ENCODE measurements around the gene S100B.

Gene S100B

GRCh38 chr21:46598581-46599572, 6.0 kb downstream of the S100B start:
- TF ChIP-seq, protein P1, sequence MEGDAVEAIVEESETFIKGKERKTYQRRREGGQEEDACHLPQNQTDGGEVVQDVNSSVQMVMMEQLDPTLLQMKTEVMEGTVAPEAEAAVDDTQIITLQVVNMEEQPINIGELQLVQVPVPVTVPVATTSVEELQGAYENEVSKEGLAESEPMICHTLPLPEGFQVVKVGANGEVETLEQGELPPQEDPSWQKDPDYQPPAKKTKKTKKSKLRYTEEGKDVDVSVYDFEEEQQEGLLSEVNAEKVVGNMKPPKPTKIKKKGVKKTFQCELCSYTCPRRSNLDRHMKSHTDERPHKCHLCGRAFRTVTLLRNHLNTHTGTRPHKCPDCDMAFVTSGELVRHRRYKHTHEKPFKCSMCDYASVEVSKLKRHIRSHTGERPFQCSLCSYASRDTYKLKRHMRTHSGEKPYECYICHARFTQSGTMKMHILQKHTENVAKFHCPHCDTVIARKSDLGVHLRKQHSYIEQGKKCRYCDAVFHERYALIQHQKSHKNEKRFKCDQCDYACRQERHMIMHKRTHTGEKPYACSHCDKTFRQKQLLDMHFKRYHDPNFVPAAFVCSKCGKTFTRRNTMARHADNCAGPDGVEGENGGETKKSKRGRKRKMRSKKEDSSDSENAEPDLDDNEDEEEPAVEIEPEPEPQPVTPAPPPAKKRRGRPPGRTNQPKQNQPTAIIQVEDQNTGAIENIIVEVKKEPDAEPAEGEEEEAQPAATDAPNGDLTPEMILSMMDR (IDR thresholded peaks at IDR 0.05; ENCODE audit: unreplicated experiment in 3 of 3) = no peak
- H3K9me3 Mint-ChIP-seq = peaks cover 8% of the 10 kb centered on the region
- H3K36me3 Mint-ChIP-seq (ENCODE audit: low read depth) = no peaks in the 10 kb centered on the region
- peak overlapping the region; percentile 45 to 89 (median 70) for H3K27ac Mint-ChIP-seq
- no peak overlapping the region for H3K4me3 Mint-ChIP-seq
- peaks cover 32% of the 10 kb centered on the region for H3K4me1 Mint-ChIP-seq
- H3K27me3 Mint-ChIP-seq (ENCODE audit: low read depth) = peaks cover 3% of the 10 kb centered on the region

- peaks cover 3% of the 10 kb centered on the region for H3K27me3 Mint-ChIP-seq (ENCODE audit: low read depth)
- no peak overlapping the region for H3K4me3 Mint-ChIP-seq
- TF ChIP-seq, protein P1 (IDR thresholded peaks at IDR 0.05; ENCODE audit: unreplicated experiment in 3 of 3) = no peak
- H3K27ac Mint-ChIP-seq = no peak overlapping the region
- peaks cover 16% of the 10 kb centered on the region for H3K9me3 Mint-ChIP-seq
- no peaks in the 10 kb centered on the region for H3K36me3 Mint-ChIP-seq (ENCODE audit: low read depth)
- peaks cover 28% of the 10 kb centered on the region for H3K4me1 Mint-ChIP-seq
Observed at GRCh38 chr21:46597896-46598343, 7.0 kb downstream of the S100B start.

- H3K27ac Mint-ChIP-seq = no peak overlapping the region
- H3K36me3 Mint-ChIP-seq (ENCODE audit: low read depth) = no peaks in the 10 kb centered on the region
- peaks cover 3% of the 10 kb centered on the region for H3K27me3 Mint-ChIP-seq (ENCODE audit: low read depth)
- H3K9me3 Mint-ChIP-seq = peaks cover 21% of the 10 kb centered on the region
- no peak overlapping the region for H3K4me3 Mint-ChIP-seq
- TF ChIP-seq, protein P1 (IDR thresholded peaks at IDR 0.05; ENCODE audit: unreplicated experiment in 3 of 3) = no peak
- H3K4me1 Mint-ChIP-seq = peaks cover 19% of the 10 kb centered on the region
Observed at GRCh38 chr21:46597031-46597430, 7.9 kb downstream of the S100B start.

- Mint-ChIP-seq H3K4me1 (peaks cover 14% of the 10 kb centered on the region), H3K27me3 (ENCODE audit: low read depth) (peaks cover 3% of the 10 kb centered on the region), H3K36me3 (ENCODE audit: low read depth) (no peaks in the 10 kb centered on the region), H3K27ac (no peak overlapping the region), H3K4me3 (no peak overlapping the region), H3K9me3 (peaks cover 28% of the 10 kb centered on the region)
- TF ChIP-seq, protein P1 (IDR thresholded peaks at IDR 0.05; ENCODE audit: unreplicated experiment in 3 of 3) = no peak
Observed at GRCh38 chr21:46596201-46596600, 8.7 kb downstream of the S100B start.

GRCh38 chr21:46594276-46594675, 10.6 kb downstream of the S100B start:
- Mint-ChIP-seq H3K4me1 (peaks cover 6% of the 10 kb centered on the region), H3K27ac (no peak overlapping the region), H3K9me3 (peaks cover 48% of the 10 kb centered on the region), H3K36me3 (ENCODE audit: low read depth) (peaks cover 4% of the 10 kb centered on the region), H3K4me3 (no peak overlapping the region), H3K27me3 (ENCODE audit: low read depth) (no peaks in the 10 kb centered on the region)
- TF ChIP-seq, protein P1 (IDR thresholded peaks at IDR 0.05; ENCODE audit: unreplicated experiment in 3 of 3) = no peak
